ENCODE data around the gene TSSC4. TPM values are rescaled to one million over a fixed set of nuclear protein-coding genes. Genes with fewer than 3 reads are reported as not detected.

TSSC4 gene
- total RNA-seq, 1 experiment from 2014 or later, result 47.1 TPM

DNA sequence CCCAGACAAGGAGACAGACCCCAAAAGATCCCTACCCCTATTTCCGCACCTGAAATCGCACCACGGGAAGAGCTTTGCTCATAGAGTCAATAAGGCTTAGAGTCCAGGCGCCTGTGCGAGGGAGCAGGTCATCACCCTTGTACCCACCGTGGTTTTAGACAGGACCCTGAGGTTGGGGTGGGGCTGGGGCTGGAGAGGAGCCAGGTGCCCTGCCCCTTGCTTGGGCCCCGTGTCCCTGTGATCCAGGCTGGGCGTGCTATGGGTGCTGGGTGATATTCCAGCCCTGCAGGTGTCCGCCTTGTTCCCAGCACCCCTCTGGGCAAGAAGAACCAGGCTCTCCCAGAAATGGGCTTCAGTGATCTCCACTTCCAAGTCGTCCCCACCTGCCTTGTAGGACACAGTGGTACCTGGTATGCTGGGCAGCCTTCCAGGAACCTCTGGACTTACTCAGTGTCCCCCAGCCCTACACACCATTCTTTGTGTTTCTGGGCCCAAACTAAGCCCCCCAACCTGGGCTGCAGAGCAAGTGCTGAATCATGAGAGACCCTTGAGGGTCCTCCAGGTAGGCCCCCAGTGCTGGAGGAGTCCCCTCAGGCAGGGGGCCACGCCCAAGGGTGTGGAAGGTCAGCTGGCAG is 18.9 kb upstream of the TSSC4 start (continued):
- TF ChIP-seq ZFX (IDR thresholded peaks at IDR 0.05) (no peak), RAD21 (IDR thresholded peaks at IDR 0.05; ENCODE audit: low read depth) (no peak)

GRCh38 chr11:2382129-2382517 is 18.4 kb upstream of the TSSC4 start:
- intact Hi-C loops (cut with micrococcal nuclease), result no loop called here
- POLR2A ChIA-PET, result no interaction called here
- Histone ChIP-seq H3K79me2 (ENCODE audit: insufficient read depth, low read length) (peaks cover 94% of the 10 kb centered on the region), H3K4me1 (ENCODE audit: control insufficient read depth in 1 of 2, insufficient read depth in 2 of 2, low read length in 2 of 2) (peaks cover 12 to 51% of the 10 kb centered on the region in 2 experiments), H3K9me2 (ENCODE audit: insufficient read depth) (no peaks in the 10 kb centered on the region), H3K9ac (ENCODE audit: low read length) (no peak overlapping the region), H4K20me1 (ENCODE audit: insufficient read depth) (peaks cover 18% of the 10 kb centered on the region; the same call in 1 of the 2 replicates), H3K36me3 (ENCODE audit: control insufficient read depth in 1 of 2, insufficient read depth in 2 of 2, low read length in 2 of 2) (peaks cover 7 to 22% of the 10 kb centered on the region in 2 experiments; a peak in 2 of 4 replicates), H3K4me3 (replicated peaks in 1 of 2; ENCODE audit: low read depth in 1 of 2, low read length in 2 of 2) (no peak overlapping the region), H3K27ac (ENCODE audit: low read depth, low read length) (no peak overlapping the region), H3K4me2 (ENCODE audit: low read length) (no peak overlapping the region), H3K27me3 (ENCODE audit: insufficient read depth, low read length) (no peaks in the 10 kb centered on the region), H3K9me3 (ENCODE audit: control insufficient read depth in 1 of 2, insufficient read depth in 1 of 2, low read depth in 1 of 2, low read length in 2 of 2) (no peaks in the 10 kb centered on the region), H2AFZ (ENCODE audit: low read depth, low read length, poor library complexity, severe bottlenecking) (no peak overlapping the region)
- TF ChIP-seq SP1 (IDR thresholded peaks at IDR 0.05; ENCODE audit: low read depth) (no peak), EGR1 (IDR thresholded peaks at IDR 0.05; ENCODE audit: low read depth) (no peak), CBX3 (IDR thresholded peaks at IDR 0.05; ENCODE audit: low read depth) (no peak), POLR2AphosphoS5 (IDR thresholded peaks at IDR 0.05; ENCODE audit: low read depth, low read length) (no peak), ZFX (IDR thresholded peaks at IDR 0.05) (no peak), EZH2phosphoT487 (IDR thresholded peaks at IDR 0.05; ENCODE audit: borderline replicate concordance) (no peak), SRF (IDR thresholded peaks at IDR 0.05; ENCODE audit: low read depth) (no peak), JUND (IDR thresholded peaks at IDR 0.05) (no peak), RAD21 (IDR thresholded peaks at IDR 0.05; ENCODE audit: low read depth) (no peak), ELF1 (IDR thresholded peaks at IDR 0.05; ENCODE audit: borderline replicate concordance, low read depth) (no peak), REST (IDR thresholded peaks at IDR 0.05; ENCODE audit: low read depth) (no peak), CTCF (IDR thresholded peaks at IDR 0.05 in 2 of 3, conservative IDR thresholded peaks at IDR 0.05 in 1 of 3; ENCODE audit: borderline replicate concordance in 1 of 3, insufficient read depth in 1 of 3, low read depth in 2 of 3, low read length in 2 of 3) (no peak), CEBPB (IDR thresholded peaks at IDR 0.05; ENCODE audit: low read depth) (no peak), ZNF274 (IDR thresholded peaks at IDR 0.05; ENCODE audit: low read depth, low read length) (no peak), ATF3 (IDR thresholded peaks at IDR 0.05) (no peak), ZBTB33 (IDR thresholded peaks at IDR 0.05; ENCODE audit: extremely low read depth, insufficient replicate concordance, low read length) (no peak), TCF7L2 (IDR thresholded peaks at IDR 0.05; ENCODE audit: borderline replicate concordance, extremely low read depth, insufficient read depth, insufficient read length) (no peak)
- DNase-seq (ENCODE audit: low read depth, low spot score) (no peak), ATAC-seq (no peak)
- CTCF ChIA-PET, result no interaction called here
- RAD21 ChIA-PET (ENCODE audit: low non-redundant PET in 1 of 2, low total read pairs in 2 of 2, uncharacterized antibody in 2 of 2, unreplicated experiment in 2 of 2), result no interaction called here
- BruUV-seq (replicated peaks), result no TSS peak

All from HCT116 (cell line).